ENCODE measurements around the gene NOTCH1.

GRCh38 chr9:136485049-136486045 is 60.5 kb downstream of the NOTCH1 start:
- TF ChIP-seq EP300 (IDR thresholded peaks at IDR 0.05): no peak
- peak in 3 of 4 experiments; percentile 88 to 94 (median 88) for TF ChIP-seq CTCF (IDR thresholded peaks at IDR 0.05)
- no peak for TF ChIP-seq POLR2AphosphoS5 (IDR thresholded peaks at IDR 0.05)

Measured in gastroesophageal sphincter (tissue), 3 donors.